Breast epithelium (tissue), 4 donors: Measurements from ENCODE around the gene NR2F1. TPM values are rescaled to one million over a fixed set of nuclear protein-coding genes. Genes with fewer than 3 reads are reported as not detected.

Experiments
- DNase-seq, 2 donors: peaks; one replicate each; pipeline ENCODE4 v3.0.0-alpha.2; 2019; ENCODE audit warnings: low spot score in 2 of 2
- H3K27ac ChIP-seq, 2 donors: fragments of 200-600 bp; sonication (generic) in 1 of 2; one replicate each; pipeline ENCODE4 v1.5.1; 2016 to 2019; ENCODE audit warnings: mild to moderate bottlenecking in 1 of 2
- H3K27me3 ChIP-seq, 2 donors: fragments of 200-600 bp; sonication (generic) in 1 of 2; one replicate each; pipeline versions ENCODE4 v1.5.1 to v1.6.0; 2017 to 2019; ENCODE audit warnings: control low read depth in 1 of 2, mild to moderate bottlenecking in 1 of 2
- H3K36me3 ChIP-seq: fragments of 200-600 bp; one replicate; pipeline ENCODE4 v1.5.1; 2019
- H3K4me1 ChIP-seq, 2 donors: fragments of 200-600 bp; sonication (generic); one replicate each; pipeline ENCODE4 v1.5.1; 2016 to 2019; ENCODE audit warnings: control low read depth in 1 of 2
- H3K4me3 ChIP-seq, 3 donors: fragments of 200-600 bp; sonication (generic); 1 replicate in 2 of 3; 2 replicates in 1 of 3; pipeline ENCODE4 v1.5.1; 2016 to 2019; ENCODE audit warnings: mild to moderate bottlenecking in 3 of 3, moderate library complexity in 2 of 3
- H3K9me3 ChIP-seq, 2 donors: fragments of 200-600 bp; sonication (generic) in 1 of 2; one replicate each; pipeline ENCODE4 v1.5.1; 2016 to 2019; ENCODE audit warnings: control low read depth in 1 of 2
- POLR2A ChIP-seq: fragments of 450-650 bp; IDR thresholded peaks from one replicate; pipeline ENCODE4 v1.6.1; 2016; ENCODE audit warnings: antibody characterized with exemption, mild to moderate bottlenecking, moderate library complexity
- POLR2AphosphoS5 ChIP-seq, 3 donors: sonication (generic); formaldehyde crosslinking; IDR thresholded peaks; one replicate each; pipeline ENCODE4 v1.6.1; 2017; ENCODE audit warnings: antibody characterized with exemption in 3 of 3
- intact Hi-C: fragments of 100-400 bp; cut with DNase I; formaldehyde crosslinking; loops from one replicate; pipeline ENCODE4 v1.15.1; 2023; ENCODE audit warnings: low total_unique reads
- total RNA-seq, 3 donors: library from RNA; depleted of rRNA; stranded (reverse); fragments of >200 nt; gene quantifications; one replicate each; pipeline ENCODE4 v1.1.0, GENCODE V29; 2016
- TF ChIP-seq, protein P1 (sequence below), 3 donors: fragments of 450-650 bp; IDR thresholded peaks; one replicate each; pipeline ENCODE4 v1.5.1; 2016 to 2017; ENCODE audit warnings: antibody characterized with exemption in 3 of 3, mild to moderate bottlenecking in 3 of 3, moderate library complexity in 3 of 3

The NR2F1 gene
- total RNA-seq, 3 donors from 2014 or later: 4.6 to 63.6 (median 59.1) TPM

DNA sequence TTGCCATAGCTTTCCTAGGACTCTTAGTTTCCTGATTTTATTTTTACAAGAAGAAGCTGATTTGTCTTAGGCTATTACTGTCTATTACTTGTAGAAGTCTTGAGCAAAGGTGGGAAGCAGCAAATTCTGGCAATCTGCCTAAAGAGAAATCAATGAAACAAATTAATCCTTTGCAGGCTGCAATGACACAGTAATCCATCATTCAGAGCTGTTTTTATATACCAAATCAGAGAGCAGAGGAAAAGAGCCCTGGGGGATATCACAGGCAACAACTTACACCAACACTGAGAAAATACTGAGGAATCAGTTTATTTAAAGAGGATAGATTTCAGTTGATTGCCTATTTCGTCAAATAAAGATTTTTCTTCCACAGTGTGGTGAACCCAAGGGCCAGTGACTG is 15.6 kb upstream of the NR2F1 start:
- DNase-seq: no peak
- H3K36me3 ChIP-seq: no peaks in the 10 kb centered on the region
- no peak overlapping the region for H3K27ac ChIP-seq
- TF ChIP-seq POLR2AphosphoS5 (IDR thresholded peaks at IDR 0.05) (no peak), POLR2A (no peak)
- TF ChIP-seq, protein P1, sequence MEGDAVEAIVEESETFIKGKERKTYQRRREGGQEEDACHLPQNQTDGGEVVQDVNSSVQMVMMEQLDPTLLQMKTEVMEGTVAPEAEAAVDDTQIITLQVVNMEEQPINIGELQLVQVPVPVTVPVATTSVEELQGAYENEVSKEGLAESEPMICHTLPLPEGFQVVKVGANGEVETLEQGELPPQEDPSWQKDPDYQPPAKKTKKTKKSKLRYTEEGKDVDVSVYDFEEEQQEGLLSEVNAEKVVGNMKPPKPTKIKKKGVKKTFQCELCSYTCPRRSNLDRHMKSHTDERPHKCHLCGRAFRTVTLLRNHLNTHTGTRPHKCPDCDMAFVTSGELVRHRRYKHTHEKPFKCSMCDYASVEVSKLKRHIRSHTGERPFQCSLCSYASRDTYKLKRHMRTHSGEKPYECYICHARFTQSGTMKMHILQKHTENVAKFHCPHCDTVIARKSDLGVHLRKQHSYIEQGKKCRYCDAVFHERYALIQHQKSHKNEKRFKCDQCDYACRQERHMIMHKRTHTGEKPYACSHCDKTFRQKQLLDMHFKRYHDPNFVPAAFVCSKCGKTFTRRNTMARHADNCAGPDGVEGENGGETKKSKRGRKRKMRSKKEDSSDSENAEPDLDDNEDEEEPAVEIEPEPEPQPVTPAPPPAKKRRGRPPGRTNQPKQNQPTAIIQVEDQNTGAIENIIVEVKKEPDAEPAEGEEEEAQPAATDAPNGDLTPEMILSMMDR (IDR thresholded peaks at IDR 0.05): no peak
- intact Hi-C loops: no loop called here
- H3K27me3 ChIP-seq: peaks cover 0 to 30% of the 10 kb centered on the region in 2 donors
- no peak overlapping the region for H3K4me3 ChIP-seq
- H3K9me3 ChIP-seq: peaks cover 0 to 8% of the 10 kb centered on the region in 2 donors
- no peaks in the 10 kb centered on the region for H3K4me1 ChIP-seq

- intact Hi-C loops: no loop called here
- no peak for DNase-seq
- Histone ChIP-seq H3K4me1 (no peaks in the 10 kb centered on the region), H3K27ac (no peak overlapping the region), H3K27me3 (peaks cover 0 to 49% of the 10 kb centered on the region in 2 donors), H3K36me3 (no peaks in the 10 kb centered on the region), H3K9me3 (peaks cover 0 to 8% of the 10 kb centered on the region in 2 donors), H3K4me3 (no peak overlapping the region)
- TF ChIP-seq, protein P1 (IDR thresholded peaks at IDR 0.05): no peak
- no peak for TF ChIP-seq POLR2A
- TF ChIP-seq POLR2AphosphoS5 (IDR thresholded peaks at IDR 0.05): no peak
Observed at GRCh38 chr5:93569300-93570160, 13.5 kb upstream of the NR2F1 start.

DNA sequence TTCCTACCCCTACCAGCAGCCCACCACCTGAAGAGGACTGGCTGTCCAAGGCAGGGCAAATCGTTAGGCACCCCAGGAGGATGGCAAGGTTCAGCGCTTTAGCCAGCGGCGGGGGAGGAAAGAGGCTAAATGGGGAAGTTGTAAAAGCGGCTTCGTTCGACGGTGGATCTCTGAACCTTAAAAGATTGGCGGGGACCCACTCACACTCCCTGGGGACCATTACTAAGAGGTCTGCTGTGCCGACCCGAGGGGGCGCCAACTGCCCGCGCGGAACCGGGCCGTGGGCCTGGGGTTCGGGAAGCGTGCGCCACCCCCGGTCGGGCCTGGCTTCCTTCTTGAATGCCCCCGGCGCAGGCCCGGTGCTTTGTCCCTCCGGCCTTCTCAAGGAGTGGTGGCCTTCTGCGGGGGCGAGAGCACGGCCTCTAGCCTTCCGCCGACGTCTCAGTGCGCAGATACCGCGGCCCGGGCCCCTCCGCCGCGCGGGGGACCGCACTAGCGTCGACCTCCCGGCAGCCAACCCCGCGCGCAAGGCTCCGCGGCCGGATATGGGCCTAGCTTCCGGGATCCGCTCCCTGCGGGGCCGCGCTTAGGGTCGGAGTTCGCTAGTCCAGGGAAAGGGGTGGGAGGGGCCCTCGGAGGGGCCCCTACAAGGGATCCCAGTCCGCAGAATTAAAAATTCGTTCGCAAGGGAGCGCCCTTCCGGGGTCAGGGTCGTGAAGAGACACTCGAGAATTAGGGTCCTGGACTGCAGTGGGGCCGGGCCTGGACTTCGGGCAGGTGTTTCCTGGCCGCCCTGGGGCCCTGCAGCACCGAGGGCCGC is 12.5 kb upstream of the NR2F1 start:
- H3K36me3 ChIP-seq: no peaks in the 10 kb centered on the region
- no peaks in the 10 kb centered on the region for H3K9me3 ChIP-seq
- intact Hi-C loops: no loop called here
- H3K27me3 ChIP-seq: peaks cover 0 to 56% of the 10 kb centered on the region in 2 donors
- no peak for TF ChIP-seq POLR2A
- TF ChIP-seq POLR2AphosphoS5 (IDR thresholded peaks at IDR 0.05): no peak
- TF ChIP-seq, protein P1 (IDR thresholded peaks at IDR 0.05): no peak
- no peaks in the 10 kb centered on the region for H3K4me1 ChIP-seq
- DNase-seq: no peak
- H3K4me3 ChIP-seq: peak overlapping the region in 1 of 3 donors; percentile 14
- H3K27ac ChIP-seq: no peak overlapping the region

DNA sequence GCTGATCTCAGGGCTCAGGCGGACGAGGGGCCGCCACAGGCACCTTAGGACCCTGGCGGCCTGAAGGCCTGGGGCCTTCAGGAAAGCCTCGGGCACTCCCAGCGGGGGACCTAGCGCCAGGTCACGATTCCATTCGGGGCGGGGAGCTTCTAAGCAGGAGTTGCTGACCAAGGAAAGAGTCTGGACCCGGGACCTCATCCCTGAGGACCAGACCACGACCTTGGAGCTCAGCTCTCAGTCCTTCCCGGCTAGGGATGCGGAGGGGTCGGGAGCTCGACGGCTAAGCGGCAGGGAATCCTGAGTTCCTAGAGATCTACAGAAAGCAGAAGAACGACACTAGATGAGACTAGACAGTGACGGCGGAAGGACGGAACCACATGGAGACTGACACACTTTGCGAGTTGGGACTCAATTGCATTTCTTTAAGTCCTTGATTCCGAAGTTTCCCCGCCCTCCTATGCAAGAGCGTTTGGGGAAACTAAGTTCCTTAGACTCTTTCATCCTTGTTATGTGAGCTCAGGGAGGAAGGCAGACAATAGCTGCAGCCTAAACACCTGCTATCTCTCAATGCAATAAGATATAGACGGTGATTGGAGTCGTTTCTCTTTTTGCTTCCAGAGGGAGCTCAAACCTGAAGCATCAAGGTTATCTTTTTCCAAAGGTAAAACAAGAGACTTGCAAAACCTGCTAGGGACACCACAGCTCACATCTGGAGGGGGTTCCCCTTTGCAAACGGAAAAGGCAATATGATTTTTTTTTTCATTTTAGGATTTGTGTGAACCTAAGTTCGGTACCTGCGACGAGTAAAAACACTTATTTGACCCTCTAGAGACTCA is 11.7 kb upstream of the NR2F1 start:
- intact Hi-C loops: no loop called here
- peak overlapping the region in 1 of 3 donors; percentile 14 for H3K4me3 ChIP-seq

More for the DNA sequence above, 11.7 kb upstream of the NR2F1 start:
- peaks cover 0 to 56% of the 10 kb centered on the region in 2 donors for H3K27me3 ChIP-seq
- no peaks in the 10 kb centered on the region for H3K9me3 ChIP-seq
- H3K36me3 ChIP-seq: no peaks in the 10 kb centered on the region
- H3K4me1 ChIP-seq: no peaks in the 10 kb centered on the region
- H3K27ac ChIP-seq: no peak overlapping the region
- DNase-seq: no peak
- TF ChIP-seq, protein P1 (IDR thresholded peaks at IDR 0.05): no peak
